Activated CD4-positive, alpha-beta T cell treated with anti-CD3 and anti-CD28 coated beads for 4 hours (primary cell): Measurements from ENCODE around the gene HNRNPAB.
"Not testable (repeated sequence)": the region's sequence is repeated elsewhere in the genome, so short reads cannot be mapped to it uniquely, and the experiment has no call there.

Experiments used
- DNase-seq, 2 donors: peaks; one replicate each; pipeline ENCODE4 v3.0.0-alpha.2; 2020

HNRNPAB gene

GRCh38 chr5:178213003-178213461, 8.7 kb downstream of the HNRNPAB start:
- DNase-seq = no peak

- DNase-seq = no peak
Observed at GRCh38 chr5:178213748-178214151, 9.4 kb downstream of the HNRNPAB start.

- no peak for DNase-seq
Observed at GRCh38 chr5:178214160-178214803, 9.9 kb downstream of the HNRNPAB start.

GRCh38 chr5:178215280-178216002, 11.1 kb downstream of the HNRNPAB start:
- DNase-seq = no peak

GRCh38 chr5:178216088-178216534, 11.8 kb downstream of the HNRNPAB start:
- DNase-seq = no peak

- DNase-seq = no peak
Observed at GRCh38 chr5:178216779-178217178, 12.4 kb downstream of the HNRNPAB start.

- no peak for DNase-seq
Observed at GRCh38 chr5:178218237-178218776, 14.0 kb downstream of the HNRNPAB start.

- DNase-seq = no peak
Observed at GRCh38 chr5:178218827-178219226, 14.5 kb downstream of the HNRNPAB start.

- no peak for DNase-seq
Observed at GRCh38 chr5:178221282-178221681, 16.9 kb downstream of the HNRNPAB start.

GRCh38 chr5:178221853-178222252, 17.5 kb downstream of the HNRNPAB start:
- DNase-seq = no peak

GRCh38 chr5:178222292-178222691, 18.0 kb downstream of the HNRNPAB start:
- DNase-seq = no peak

- no peak for DNase-seq
Observed at GRCh38 chr5:178223196-178223773, 19.0 kb downstream of the HNRNPAB start.

- no peak for DNase-seq
Observed at GRCh38 chr5:178223828-178224335, 19.5 kb downstream of the HNRNPAB start.

- no peak for DNase-seq
Observed at GRCh38 chr5:178224403-178224802, 20.1 kb downstream of the HNRNPAB start.

- no peak for DNase-seq
Observed at GRCh38 chr5:178225174-178225573, 20.8 kb downstream of the HNRNPAB start.

- DNase-seq = no peak
Observed at GRCh38 chr5:178227138-178227659, 22.9 kb downstream of the HNRNPAB start.

- DNase-seq = no peak
Observed at GRCh38 chr5:178227929-178228328, 23.6 kb downstream of the HNRNPAB start.

- no peak for DNase-seq
Observed at GRCh38 chr5:178228609-178229008, 24.3 kb downstream of the HNRNPAB start.

- DNase-seq = not testable (repeated sequence)
Observed at GRCh38 chr5:178229111-178229510, 24.8 kb downstream of the HNRNPAB start.

- DNase-seq = no peak
Observed at GRCh38 chr5:178229861-178230260, 25.5 kb downstream of the HNRNPAB start.

- DNase-seq = no peak
Observed at GRCh38 chr5:178230879-178231538, 26.7 kb downstream of the HNRNPAB start.

GRCh38 chr5:178231539-178232123, 27.3 kb downstream of the HNRNPAB start:
- DNase-seq = peak in 1 of 2 donors; percentile 25
